Thyroid gland (tissue), 4 donors: ENCODE data around the gene SMARCD1. TPM values are rescaled to one million over a fixed set of nuclear protein-coding genes. Genes with fewer than 3 reads are reported as not detected.

Source experiments
- DNase-seq, 2 donors: peaks; one replicate each; pipeline ENCODE4 v3.0.0-alpha.2; 2019
- H3K27ac ChIP-seq, 3 donors: fragments of 200-600 bp; sonication (generic); 1 replicate in 2 of 3; 2 replicates in 1 of 3; pipeline ENCODE4 v1.5.1; 2016 to 2019; ENCODE audit warnings: mild to moderate bottlenecking in 1 of 3, moderate library complexity in 1 of 3
- H3K27me3 ChIP-seq: fragments of 200-600 bp; sonication (generic); one replicate; pipeline ENCODE4 v1.5.1; 2019
- H3K36me3 ChIP-seq, 2 donors: fragments of 200-600 bp; sonication (generic); one replicate each; pipeline ENCODE4 v1.5.1; 2016 to 2019
- H3K4me1 ChIP-seq, 2 donors: fragments of 200-600 bp; sonication (generic); one replicate each; pipeline ENCODE4 v1.5.1; 2017 to 2019
- H3K4me3 ChIP-seq, 3 donors: fragments of 200-600 bp; sonication (generic); replicated peaks in 1 of 3; 1 replicate in 2 of 3; 2 replicates in 1 of 3; pipeline ENCODE4 v1.5.1; 2016; ENCODE audit warnings: mild to moderate bottlenecking in 1 of 3
- H3K9me3 ChIP-seq: fragments of 200-600 bp; sonication (generic); one replicate; pipeline ENCODE4 v1.5.1; 2017
- CTCF ChIP-seq, 6 experiments: fragments of 200-600 bp in 3 of 6; fragments of 450-650 bp in 3 of 6; sonication (generic) in 3 of 6; IDR thresholded peaks; one replicate each; pipeline ENCODE4 v1.5.1; 2016 to 2019; ENCODE audit warnings: antibody characterized with exemption in 6 of 6, mild to moderate bottlenecking in 2 of 6, inconsistent platforms in 1 of 6, moderate library complexity in 1 of 6
- POLR2A ChIP-seq, 2 donors: fragments of 450-650 bp; IDR thresholded peaks; one replicate each; pipeline ENCODE4 v1.6.1; 2017; ENCODE audit warnings: antibody characterized with exemption in 2 of 2, mild to moderate bottlenecking in 2 of 2, moderate library complexity in 1 of 2
- WGBS, 2 donors: methylation state at CpG; one replicate each; pipeline ENCODE4 v1.1.5; 2017; 5-methylcytosine and 5-hydroxymethylcytosine counted together
- intact Hi-C: fragments of 100-400 bp; cut with DNase I; formaldehyde crosslinking; loops from one replicate; pipeline ENCODE4 v1.15.1; 2023
- total RNA-seq, 4 donors: library from RNA; depleted of rRNA; stranded (reverse); fragments of >200 nt; gene quantifications; one replicate each; pipeline ENCODE4 v1.2.3, GENCODE V29; 2016

The SMARCD1 gene
- total RNA-seq, 4 donors from 2014 or later, result 67.2 to 92.9 (median 74.7) TPM

- no peaks in the 10 kb centered on the region for H3K27me3 ChIP-seq
- H3K27ac ChIP-seq, result no peak overlapping the region
- no peaks in the 10 kb centered on the region for H3K9me3 ChIP-seq
- no peaks in the 10 kb centered on the region for H3K36me3 ChIP-seq
- intact Hi-C loops, result loop anchor here (5.0 to 10.0 kb wide), 2 partner anchors 92 to 194 kb away; no protein-coding TSS in a partner anchor
- H3K4me1 ChIP-seq, result peaks cover 6 to 21% of the 10 kb centered on the region in 2 donors
- 64 to 89% methylated on average over 6 to 13 of the region's 15 CpGs for WGBS, 2 donors
- no peak for DNase-seq
- no peak overlapping the region for H3K4me3 ChIP-seq
- no peak for TF ChIP-seq CTCF (IDR thresholded peaks at IDR 0.05)
- TF ChIP-seq POLR2A (IDR thresholded peaks at IDR 0.05), result no peak
Measured at GRCh38 chr12:50058743-50059312, 26.3 kb upstream of the SMARCD1 start.

GRCh38 chr12:50059440-50060119, 25.6 kb upstream of the SMARCD1 start:
- no peak for DNase-seq
- no peak overlapping the region for H3K27ac ChIP-seq
- peaks cover 6 to 21% of the 10 kb centered on the region in 2 donors for H3K4me1 ChIP-seq
- intact Hi-C loops, result loop anchor here (5.0 to 10.0 kb wide), 2 partner anchors 92 to 195 kb away; no protein-coding TSS in a partner anchor
- no peaks in the 10 kb centered on the region for H3K9me3 ChIP-seq
- no peaks in the 10 kb centered on the region for H3K36me3 ChIP-seq
- no peak for TF ChIP-seq CTCF (IDR thresholded peaks at IDR 0.05)
- no peak for TF ChIP-seq POLR2A (IDR thresholded peaks at IDR 0.05)
- no peak overlapping the region for H3K4me3 ChIP-seq
- WGBS, 2 donors, result 85 to 88% methylated on average over 9 to 12 of the region's 12 CpGs
- H3K27me3 ChIP-seq, result no peaks in the 10 kb centered on the region

- Histone ChIP-seq H3K27ac (no peak overlapping the region), H3K4me3 (no peak overlapping the region), H3K27me3 (no peaks in the 10 kb centered on the region), H3K4me1 (peaks cover 6 to 21% of the 10 kb centered on the region in 2 donors), H3K9me3 (no peaks in the 10 kb centered on the region), H3K36me3 (no peaks in the 10 kb centered on the region)
- intact Hi-C loops, result no loop called here
- no peak for DNase-seq
- 88 to 91% methylated on average over 3 of the region's 4 CpGs for WGBS, 2 donors
- no peak for TF ChIP-seq CTCF (IDR thresholded peaks at IDR 0.05)
- TF ChIP-seq POLR2A (IDR thresholded peaks at IDR 0.05), result no peak
Measured at GRCh38 chr12:50060120-50060468, 25.0 kb upstream of the SMARCD1 start.

GRCh38 chr12:50061171-50061570, 24.0 kb upstream of the SMARCD1 start:
- intact Hi-C loops, result no loop called here
- DNase-seq, result no peak
- H3K9me3 ChIP-seq, result no peaks in the 10 kb centered on the region
- no peak overlapping the region for H3K27ac ChIP-seq
- H3K36me3 ChIP-seq, result no peaks in the 10 kb centered on the region
- H3K4me1 ChIP-seq, result peaks cover 6 to 15% of the 10 kb centered on the region in 2 donors
- no peak overlapping the region for H3K4me3 ChIP-seq
- no peaks in the 10 kb centered on the region for H3K27me3 ChIP-seq
- no peak for TF ChIP-seq POLR2A (IDR thresholded peaks at IDR 0.05)
- TF ChIP-seq CTCF (IDR thresholded peaks at IDR 0.05), result no peak
- 92% methylated on average over 2 of the region's 2 CpGs for whole genome bisulfite sequencing, 2 donors

- Histone ChIP-seq H3K9me3 (no peaks in the 10 kb centered on the region), H3K36me3 (no peaks in the 10 kb centered on the region), H3K4me1 (peaks cover 2 to 6% of the 10 kb centered on the region in 2 donors), H3K27me3 (no peaks in the 10 kb centered on the region), H3K27ac (no peak overlapping the region), H3K4me3 (no peak overlapping the region)
- intact Hi-C loops, result no loop called here
- WGBS, 2 donors, result 69 to 70% methylated on average over 6 of the region's 6 CpGs
- no peak for DNase-seq
- no peak for TF ChIP-seq CTCF (IDR thresholded peaks at IDR 0.05)
- no peak for TF ChIP-seq POLR2A (IDR thresholded peaks at IDR 0.05)
Measured at GRCh38 chr12:50061946-50062686, 23.0 kb upstream of the SMARCD1 start.
